SJSA1 (cell line): ENCODE results near the gene PFKM. TPM values are rescaled to one million over a fixed set of nuclear protein-coding genes. Genes with fewer than 3 reads are reported as not detected.

Experiments used
- DNase-seq, 2 experiments: peaks; one replicate each; pipeline ENCODE4 v3.0.0-alpha.2; 2015 to 2020; ENCODE audit warnings: low spot score in 2 of 2, low read depth in 1 of 2
- H3K27ac ChIP-seq: fragments of 250-450 bp; sonication (Bioruptor Pico); 2 replicates; pipeline ENCODE4 v1.5.1; 2020; ENCODE audit warnings: mild to moderate bottlenecking, moderate library complexity
- H3K27me3 ChIP-seq: fragments of 250-450 bp; sonication (Bioruptor Pico); replicated peaks from 2 replicates; pipeline ENCODE4 v1.5.1; 2020; ENCODE audit warnings: mild to moderate bottlenecking, moderate library complexity
- H3K36me3 ChIP-seq: fragments of 250-450 bp; sonication (Bioruptor Pico); 2 replicates; pipeline ENCODE4 v1.5.1; 2020; ENCODE audit warnings: mild to moderate bottlenecking
- H3K4me1 ChIP-seq: fragments of 250-450 bp; sonication (Bioruptor Pico); replicated peaks from 2 replicates; pipeline ENCODE4 v1.6.1; 2021; ENCODE audit warnings: mild to moderate bottlenecking
- H3K4me3 ChIP-seq: fragments of 250-450 bp; sonication (Bioruptor Pico); 2 replicates; pipeline ENCODE4 v1.5.1; 2020; ENCODE audit warnings: mild to moderate bottlenecking
- H3K9me3 ChIP-seq: fragments of 250-450 bp; sonication (Bioruptor Pico); replicated peaks from 2 replicates; pipeline ENCODE4 v1.5.1; 2020; ENCODE audit warnings: mild to moderate bottlenecking
- total RNA-seq: library from RNA; depleted of rRNA; stranded (reverse); fragments of >200 nt; shearing (Covaris generic); gene quantifications from 2 replicates; pipeline ENCODE4 v1.2.3, GENCODE V29; 2014; rRNA removed

The PFKM gene
- total RNA-seq: 791 and 920 TPM in 2 replicates

- Histone ChIP-seq H3K27ac (no peak within 1 kb of the TSS; the same call in 1 of the 2 replicates), H3K4me3 (peak within 1 kb of the TSS; percentile 54), H3K9me3 (no peaks in the 10 kb centered on the region), H3K27me3 (peaks cover 9% of the 10 kb centered on the region), H3K4me1 (peaks cover 20% of the 10 kb centered on the region), H3K36me3 (peaks cover 39% of the 10 kb centered on the region)
- DNase-seq: peak; percentile 100
Observed at GRCh38 chr12:48119078-48119833, at the start of gene PFKM. PFKM (plus strand) TSS chr12:48119364; CDS start chr12:48122775, 3,411 bp downstream.

GRCh38 chr12:48070033-48070432 is 49.1 kb upstream of the PFKM start:
- no peak overlapping the region for H3K27ac ChIP-seq
- no peaks in the 10 kb centered on the region for H3K9me3 ChIP-seq
- DNase-seq: peak; percentile 55 to 72
- no peak overlapping the region for H3K4me3 ChIP-seq
- peaks cover 83% of the 10 kb centered on the region for H3K27me3 ChIP-seq
- no peaks in the 10 kb centered on the region for H3K36me3 ChIP-seq
- no peaks in the 10 kb centered on the region for H3K4me1 ChIP-seq

DNA sequence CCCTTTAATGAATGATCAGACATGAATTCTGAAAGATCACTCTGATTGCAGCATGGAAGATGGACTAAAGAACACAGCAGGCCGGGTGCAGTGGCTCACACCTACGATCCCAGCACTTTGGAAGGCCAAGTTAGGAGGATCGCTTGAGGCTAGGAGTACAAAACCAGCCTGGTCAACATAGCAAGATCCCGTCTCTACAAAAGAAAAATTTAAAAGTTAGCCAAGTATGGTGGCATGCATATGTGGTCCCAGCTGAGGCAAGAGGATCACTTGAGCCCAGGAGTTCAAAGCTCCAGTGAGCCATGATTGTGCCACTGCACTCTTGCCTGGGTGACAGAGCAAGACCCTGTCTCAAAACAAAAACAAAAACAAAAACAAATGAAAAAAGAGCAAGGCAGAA is 48.4 kb upstream of the PFKM start:
- Histone ChIP-seq H3K4me1 (no peaks in the 10 kb centered on the region), H3K36me3 (no peaks in the 10 kb centered on the region), H3K4me3 (no peak overlapping the region), H3K27ac (no peak overlapping the region), H3K9me3 (no peaks in the 10 kb centered on the region), H3K27me3 (peaks cover 83% of the 10 kb centered on the region)
- DNase-seq: peak; percentile 68 to 85

GRCh38 chr12:48071808-48072207 is 47.4 kb upstream of the PFKM start:
- Histone ChIP-seq H3K4me1 (no peaks in the 10 kb centered on the region), H3K27me3 (peaks cover 78% of the 10 kb centered on the region), H3K36me3 (no peaks in the 10 kb centered on the region), H3K9me3 (no peaks in the 10 kb centered on the region), H3K27ac (no peak overlapping the region), H3K4me3 (no peak overlapping the region)
- peak; percentile 68 to 71 for DNase-seq

GRCh38 chr12:48072266-48072665 is 46.9 kb upstream of the PFKM start:
- no peaks in the 10 kb centered on the region for H3K36me3 ChIP-seq
- H3K9me3 ChIP-seq: no peaks in the 10 kb centered on the region; the same call in 1 of the 2 replicates
- peak; percentile 69 to 82 for DNase-seq
- no peak overlapping the region for H3K4me3 ChIP-seq
- no peaks in the 10 kb centered on the region for H3K4me1 ChIP-seq
- H3K27ac ChIP-seq: no peak overlapping the region
- peaks cover 78% of the 10 kb centered on the region for H3K27me3 ChIP-seq

GRCh38 chr12:48074266-48074665 is 44.9 kb upstream of the PFKM start:
- peak in 1 of 2 experiments; percentile 63 for DNase-seq
- Histone ChIP-seq H3K4me1 (no peaks in the 10 kb centered on the region), H3K27ac (no peak overlapping the region), H3K36me3 (no peaks in the 10 kb centered on the region), H3K9me3 (peaks cover 9% of the 10 kb centered on the region), H3K4me3 (no peak overlapping the region), H3K27me3 (peaks cover 81% of the 10 kb centered on the region)

DNA sequence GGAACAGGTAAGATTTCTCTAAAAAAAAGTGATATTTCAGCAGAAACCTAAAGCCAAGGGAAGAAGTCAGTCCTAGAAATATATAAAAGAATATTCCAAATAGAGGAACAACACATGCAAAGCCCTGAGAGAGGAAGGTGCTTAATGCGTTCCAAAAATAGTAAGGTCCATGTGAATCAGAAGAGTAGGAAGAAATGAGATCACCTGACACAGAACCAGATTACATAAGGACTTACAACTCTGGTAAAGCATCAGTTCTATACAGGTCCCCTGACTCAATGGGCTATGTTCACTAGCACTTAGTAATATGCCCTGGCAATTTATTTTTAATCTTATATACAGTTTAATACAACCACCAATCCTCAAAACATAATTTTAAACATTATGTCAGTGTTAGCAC is 43.3 kb upstream of the PFKM start:
- H3K4me1 ChIP-seq: no peaks in the 10 kb centered on the region

DNA sequence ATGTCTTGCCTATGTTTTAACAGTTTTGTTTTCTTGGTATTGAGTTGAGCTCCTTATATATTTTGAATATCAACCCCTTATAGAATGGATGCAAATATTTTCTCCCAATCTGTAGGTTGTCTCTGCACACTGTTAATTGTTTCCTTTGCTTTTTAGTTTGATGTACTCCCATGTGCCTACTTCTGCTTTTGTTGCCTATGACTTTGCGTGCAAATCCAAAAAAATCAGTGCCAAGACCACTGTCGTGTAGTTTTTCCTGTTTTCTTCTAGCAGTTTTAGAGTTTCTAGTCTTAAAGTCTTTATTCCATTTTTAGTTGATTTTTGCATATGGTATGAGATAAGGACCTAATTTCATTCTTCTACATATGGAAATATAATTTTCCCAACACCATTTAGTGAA is 42.1 kb upstream of the PFKM start:
- Histone ChIP-seq H3K27me3 (peaks cover 77% of the 10 kb centered on the region), H3K4me1 (no peaks in the 10 kb centered on the region), H3K9me3 (peaks cover 9% of the 10 kb centered on the region), H3K27ac (no peak overlapping the region), H3K4me3 (no peak overlapping the region), H3K36me3 (no peaks in the 10 kb centered on the region)
- DNase-seq: peak; percentile 56 to 68

More for the DNA sequence above, 43.3 kb upstream of the PFKM start:
- Histone ChIP-seq H3K27ac (no peak overlapping the region), H3K27me3 (peaks cover 81% of the 10 kb centered on the region), H3K9me3 (peaks cover 9% of the 10 kb centered on the region), H3K4me3 (no peak overlapping the region), H3K36me3 (no peaks in the 10 kb centered on the region)
- DNase-seq: peak; percentile 51 to 69

DNA sequence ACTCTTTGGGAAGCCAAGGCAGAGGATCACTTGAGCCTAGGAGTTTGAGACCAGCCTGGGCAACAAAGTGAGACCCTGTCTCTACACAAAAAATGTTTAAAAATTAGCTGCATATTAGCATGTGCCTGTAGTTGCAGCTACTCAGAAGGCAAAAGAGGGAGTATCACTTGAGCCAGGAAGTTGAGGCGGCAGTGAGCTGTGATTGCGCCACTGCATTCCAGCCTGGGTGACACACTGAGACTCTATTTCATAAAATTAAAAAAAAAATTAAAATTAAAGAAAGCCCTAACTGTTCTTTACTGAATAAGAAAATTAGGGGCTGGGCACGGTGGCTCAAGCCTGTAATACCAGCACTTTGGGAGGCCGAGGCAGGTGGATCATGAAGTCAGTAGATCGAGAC is 40.3 kb upstream of the PFKM start:
- DNase-seq: peak; percentile 66 to 83
- H3K36me3 ChIP-seq: no peaks in the 10 kb centered on the region
- H3K27me3 ChIP-seq: peaks cover 79% of the 10 kb centered on the region
- no peaks in the 10 kb centered on the region for H3K4me1 ChIP-seq
- peaks cover 9% of the 10 kb centered on the region for H3K9me3 ChIP-seq
- no peak overlapping the region for H3K4me3 ChIP-seq
- H3K27ac ChIP-seq: no peak overlapping the region

DNA sequence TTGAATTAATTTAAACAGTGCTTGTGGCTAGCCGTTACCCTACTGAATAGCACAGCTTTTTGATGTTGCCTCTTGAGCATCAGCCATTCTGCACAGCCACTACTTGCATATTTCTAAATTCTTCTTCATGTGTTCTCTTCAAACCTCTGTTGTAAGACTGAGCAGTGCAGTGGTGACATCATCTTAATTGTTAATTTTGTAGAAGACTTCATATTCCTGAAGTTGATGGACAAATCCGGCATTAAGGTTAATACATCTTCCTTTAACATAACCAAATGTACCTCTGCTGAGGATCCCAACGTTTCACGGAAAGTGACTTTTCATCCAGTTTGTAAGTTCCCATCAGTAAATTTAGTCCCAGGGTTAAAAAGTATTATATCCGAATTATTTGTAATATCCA is 38.9 kb upstream of the PFKM start:
- no peaks in the 10 kb centered on the region for H3K4me1 ChIP-seq
- H3K27me3 ChIP-seq: peaks cover 81% of the 10 kb centered on the region
- no peak overlapping the region for H3K4me3 ChIP-seq
- H3K27ac ChIP-seq: no peak overlapping the region
- peak; percentile 69 to 70 for DNase-seq
- no peaks in the 10 kb centered on the region for H3K36me3 ChIP-seq
- H3K9me3 ChIP-seq: peaks cover 9% of the 10 kb centered on the region

GRCh38 chr12:48080821-48081220 is 38.3 kb upstream of the PFKM start:
- Histone ChIP-seq H3K9me3 (peaks cover 9% of the 10 kb centered on the region), H3K27ac (no peak overlapping the region), H3K4me1 (no peaks in the 10 kb centered on the region), H3K4me3 (no peak overlapping the region), H3K27me3 (peaks cover 79% of the 10 kb centered on the region), H3K36me3 (no peaks in the 10 kb centered on the region)
- DNase-seq: peak in 1 of 2 experiments; percentile 90

- Histone ChIP-seq H3K9me3 (no peaks in the 10 kb centered on the region), H3K27ac (no peak overlapping the region), H3K27me3 (peaks cover 83% of the 10 kb centered on the region), H3K36me3 (no peaks in the 10 kb centered on the region), H3K4me3 (no peak overlapping the region), H3K4me1 (no peaks in the 10 kb centered on the region)
- DNase-seq: no peak
Observed at GRCh38 chr12:48084066-48084465, 35.1 kb upstream of the PFKM start.

DNA sequence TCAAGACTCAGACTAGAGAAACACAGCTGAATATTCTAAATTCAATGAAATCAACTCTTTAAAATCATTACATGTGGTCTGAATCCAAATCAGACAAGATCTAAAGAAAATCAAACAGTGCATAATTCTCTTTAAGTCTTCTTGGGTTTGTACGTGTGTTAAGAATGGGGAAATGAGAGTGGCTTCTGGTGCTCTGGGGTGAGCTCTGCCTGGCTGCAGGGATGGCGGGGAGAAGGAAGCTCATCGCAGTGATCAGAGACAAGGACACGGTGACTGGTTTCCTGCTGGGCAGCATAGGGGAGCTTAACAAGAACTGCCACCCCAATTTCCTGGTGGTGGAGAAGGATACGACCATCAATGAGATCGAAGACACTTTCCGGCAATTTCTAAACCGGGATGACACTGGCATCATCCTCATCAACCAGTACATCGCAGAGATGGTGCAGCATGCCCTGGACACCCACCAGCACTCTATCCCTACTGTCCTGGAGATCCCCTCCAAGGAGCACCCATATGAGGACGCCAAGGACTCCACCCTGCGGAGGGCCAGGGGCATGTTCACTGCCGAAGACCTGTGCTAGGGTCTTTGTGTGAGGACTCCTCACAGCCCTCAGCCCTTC is 34.2 kb upstream of the PFKM start:
- no peaks in the 10 kb centered on the region for H3K9me3 ChIP-seq
- no peak overlapping the region for H3K4me3 ChIP-seq
- DNase-seq: peak in 1 of 2 experiments; percentile 95
- H3K27ac ChIP-seq: no peak overlapping the region
- no peaks in the 10 kb centered on the region for H3K4me1 ChIP-seq
- no peaks in the 10 kb centered on the region for H3K36me3 ChIP-seq
- H3K27me3 ChIP-seq: peaks cover 74% of the 10 kb centered on the region

GRCh38 chr12:48086327-48086726 is 32.8 kb upstream of the PFKM start:
- H3K36me3 ChIP-seq: peaks cover 6% of the 10 kb centered on the region
- peaks cover 60% of the 10 kb centered on the region for H3K27me3 ChIP-seq
- no peak for DNase-seq
- no peak overlapping the region for H3K4me3 ChIP-seq
- no peak overlapping the region for H3K27ac ChIP-seq
- H3K4me1 ChIP-seq: no peaks in the 10 kb centered on the region
- no peaks in the 10 kb centered on the region for H3K9me3 ChIP-seq
